NCI-H460 (cell line): ENCODE data around the gene DPYSL3. TPM values are rescaled to one million over a fixed set of nuclear protein-coding genes. Genes with fewer than 3 reads are reported as not detected.

Experiments used
- DNase-seq: peaks from one replicate; pipeline ENCODE4 v3.0.0-alpha.2; 2016; ENCODE audit warnings: low read depth; ENCODE audit errors: extremely low read depth
- total RNA-seq: library from RNA; depleted of rRNA; stranded (reverse); fragments of >200 nt; shearing (Covaris generic); gene quantifications from 2 replicates; pipeline ENCODE4 v1.2.3, GENCODE V29; 2014

Gene DPYSL3
- total RNA-seq, 1 experiment from 2014 or later: 12.4 TPM

GRCh38 chr5:147479949-147480348, 29.9 kb downstream of the DPYSL3 start:
- no peak for DNase-seq

GRCh38 chr5:147479444-147479843, 30.4 kb downstream of the DPYSL3 start:
- no peak for DNase-seq

DNA sequence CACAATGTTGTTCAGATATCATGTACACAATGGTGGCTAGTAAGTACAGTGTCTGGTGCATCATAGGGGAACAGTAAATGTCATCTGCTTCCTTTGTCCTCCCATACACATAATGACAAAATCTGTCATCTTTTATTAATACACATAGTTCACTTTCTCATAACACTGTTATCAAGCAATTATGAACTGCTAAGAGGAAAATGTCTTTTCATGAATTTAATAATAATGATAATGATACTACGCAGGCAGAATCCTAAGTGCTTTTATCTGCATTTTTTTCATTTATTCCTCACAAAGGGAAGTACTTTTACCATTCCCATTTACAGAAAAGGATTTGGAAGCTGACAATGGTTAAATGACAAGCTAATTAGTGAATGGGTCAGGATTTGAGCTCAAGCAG, 35.7 kb downstream of the DPYSL3 start:
- DNase-seq: no peak

DNA sequence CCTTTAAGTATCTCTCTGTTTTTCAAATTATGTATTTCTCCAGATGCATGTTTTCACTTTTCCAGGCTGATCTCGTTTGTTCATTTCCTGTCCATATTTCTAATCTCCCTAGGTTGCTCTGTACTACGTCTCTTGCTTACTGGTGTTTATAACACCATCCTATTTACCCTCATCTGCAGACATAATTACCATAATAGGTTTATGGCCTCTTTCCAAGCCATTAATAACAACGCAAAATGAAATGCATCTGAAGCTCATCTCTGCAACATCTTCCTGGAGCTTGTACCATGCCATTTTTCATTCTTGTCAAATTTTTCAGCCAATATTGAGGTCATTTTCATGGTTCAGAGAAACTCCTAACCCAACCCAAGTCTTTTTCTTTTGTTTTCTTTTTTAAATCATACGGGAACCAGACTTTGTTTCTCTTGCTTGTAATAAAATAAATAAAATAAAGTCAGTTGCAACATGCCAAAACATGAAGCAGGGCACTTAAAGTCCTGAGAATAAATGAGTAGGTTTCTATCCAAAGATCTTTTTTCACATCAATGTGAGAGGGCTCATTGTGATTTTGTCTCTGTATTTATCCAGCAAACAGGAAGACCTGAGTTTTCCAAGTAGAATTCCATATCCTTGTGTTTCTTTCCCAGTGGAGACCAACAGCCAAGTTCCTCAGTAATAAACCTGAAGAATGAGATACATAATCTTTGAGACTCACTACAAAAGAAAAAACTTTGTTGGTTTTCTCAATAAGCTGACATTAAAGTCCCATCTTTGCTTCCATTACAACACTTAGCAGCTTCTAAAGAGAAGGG, 37.0 kb downstream of the DPYSL3 start:
- no peak for DNase-seq

- DNase-seq: no peak
Measured at GRCh38 chr5:147467973-147468508, 41.8 kb downstream of the DPYSL3 start.

- no peak for DNase-seq
Measured at GRCh38 chr5:147466360-147466980, 43.4 kb downstream of the DPYSL3 start.

DNA sequence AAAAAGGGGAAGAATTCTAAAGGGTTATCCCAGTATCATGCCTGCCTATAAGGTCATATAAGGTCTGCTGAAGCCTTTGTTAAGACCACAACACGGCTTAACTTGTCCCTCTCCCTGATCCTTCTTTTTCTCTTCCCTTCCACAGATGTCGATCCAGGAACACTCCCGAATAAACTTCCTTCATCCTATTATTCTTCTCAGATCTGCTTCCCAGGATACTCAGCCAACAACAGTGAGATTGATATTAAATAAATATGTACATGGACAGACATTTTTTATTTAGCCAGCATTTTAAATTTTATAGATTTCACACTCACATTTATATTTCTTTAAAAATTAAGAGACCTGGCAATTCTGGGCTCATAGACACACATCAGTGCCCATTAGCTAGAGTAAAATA, 44.1 kb downstream of the DPYSL3 start:
- no peak for DNase-seq

- DNase-seq: no peak
Measured at GRCh38 chr5:147464211-147464610, 45.7 kb downstream of the DPYSL3 start.

GRCh38 chr5:147461915-147462314, 48.0 kb downstream of the DPYSL3 start:
- DNase-seq: no peak

DNA sequence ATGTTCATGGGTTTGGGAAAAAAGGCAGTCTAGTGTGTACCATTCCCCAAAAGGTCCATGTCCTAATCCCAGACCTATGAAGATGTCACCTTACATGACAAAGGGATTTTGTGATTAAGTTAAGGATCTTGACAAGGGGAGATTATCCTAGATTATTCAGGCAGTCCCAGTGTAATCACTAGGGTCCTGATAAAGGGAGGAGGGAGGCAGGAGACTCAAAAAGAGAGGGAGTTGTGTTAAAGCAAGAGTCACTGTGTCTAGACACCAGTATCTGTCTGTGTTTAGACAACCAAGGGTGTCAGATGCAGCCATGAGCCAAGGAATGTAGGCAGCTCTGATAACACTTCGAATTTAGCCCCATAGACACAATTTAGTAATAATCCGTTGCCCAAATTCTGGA, 49.5 kb downstream of the DPYSL3 start:
- no peak for DNase-seq

GRCh38 chr5:147458581-147458980, 51.3 kb downstream of the DPYSL3 start:
- DNase-seq: no peak

DNA sequence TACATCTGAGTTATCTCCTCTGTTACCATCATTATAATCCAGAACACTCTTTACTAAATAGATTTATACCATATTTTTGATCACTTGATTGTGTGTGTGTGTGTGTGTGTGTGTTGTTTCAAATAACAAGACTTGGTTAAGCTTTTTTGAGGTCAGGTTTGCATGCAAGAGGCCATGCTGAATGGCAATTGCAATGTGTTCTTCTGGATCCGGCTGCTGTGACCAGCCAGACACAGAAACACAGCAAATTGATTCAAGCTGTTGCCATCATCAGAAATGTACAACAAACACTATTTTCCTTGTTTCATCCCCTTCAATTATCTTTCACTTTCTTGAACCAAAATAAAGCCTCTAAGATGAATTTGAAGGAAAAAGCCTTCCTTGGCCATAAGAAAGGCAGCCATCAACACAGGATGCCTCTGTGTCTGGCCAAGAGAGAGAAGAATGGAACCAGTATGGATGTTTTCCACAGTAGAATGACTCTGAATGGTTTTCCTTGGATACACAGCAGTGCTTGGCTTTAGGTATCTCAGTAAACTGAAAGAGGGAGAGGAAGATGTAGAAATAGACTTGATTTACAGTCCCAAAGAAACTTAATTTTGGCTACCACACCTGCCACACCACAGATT, 53.9 kb downstream of the DPYSL3 start:
- DNase-seq: no peak

GRCh38 chr5:147454996-147455677, 54.7 kb downstream of the DPYSL3 start:
- no peak for DNase-seq

DNA sequence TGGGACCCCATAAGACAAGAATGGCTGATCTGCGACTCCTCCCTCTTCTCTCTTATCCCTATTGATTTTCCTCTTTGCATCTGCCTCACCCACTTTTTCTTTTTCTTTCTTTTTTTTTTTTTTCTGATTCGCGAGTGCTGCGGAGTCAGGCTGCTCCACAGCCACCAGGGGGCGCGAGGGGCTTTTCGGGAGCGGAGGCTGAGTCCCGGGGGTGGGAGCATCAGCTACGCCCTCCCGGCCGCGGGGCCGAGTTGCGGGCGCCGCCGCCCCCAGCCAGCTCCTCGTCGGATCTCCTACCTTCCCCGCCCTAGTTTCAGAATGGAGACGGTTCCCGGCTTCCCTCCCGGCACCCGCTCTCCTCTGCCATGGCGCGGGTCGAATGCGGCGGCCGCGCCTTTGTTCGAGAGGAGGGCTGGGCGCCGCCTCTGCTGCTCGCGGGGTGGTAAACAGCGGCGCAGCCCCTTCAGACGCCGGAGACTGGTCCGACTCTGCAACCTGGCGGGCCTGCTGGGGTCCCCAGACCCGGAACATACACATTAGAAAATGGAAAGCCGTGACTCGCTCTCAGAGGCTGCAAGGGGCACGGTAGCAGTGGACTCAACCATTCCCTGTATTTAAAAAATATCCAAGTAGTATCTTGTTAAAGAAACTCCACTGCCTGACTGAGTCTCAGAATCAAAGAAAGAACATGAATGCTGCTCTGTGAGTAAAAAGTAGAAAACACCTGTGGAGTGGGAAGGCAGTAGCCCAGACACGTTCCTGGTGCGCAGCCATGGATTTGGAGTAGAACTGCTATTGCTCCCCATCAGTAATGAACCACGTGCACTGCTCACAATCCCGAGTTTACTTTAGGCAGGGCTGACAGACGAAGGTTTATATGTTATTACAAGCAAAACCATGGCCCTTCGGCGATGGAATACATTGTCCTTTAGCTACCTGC, 55.7 kb downstream of the DPYSL3 start:
- peak; percentile 69 for DNase-seq

DNA sequence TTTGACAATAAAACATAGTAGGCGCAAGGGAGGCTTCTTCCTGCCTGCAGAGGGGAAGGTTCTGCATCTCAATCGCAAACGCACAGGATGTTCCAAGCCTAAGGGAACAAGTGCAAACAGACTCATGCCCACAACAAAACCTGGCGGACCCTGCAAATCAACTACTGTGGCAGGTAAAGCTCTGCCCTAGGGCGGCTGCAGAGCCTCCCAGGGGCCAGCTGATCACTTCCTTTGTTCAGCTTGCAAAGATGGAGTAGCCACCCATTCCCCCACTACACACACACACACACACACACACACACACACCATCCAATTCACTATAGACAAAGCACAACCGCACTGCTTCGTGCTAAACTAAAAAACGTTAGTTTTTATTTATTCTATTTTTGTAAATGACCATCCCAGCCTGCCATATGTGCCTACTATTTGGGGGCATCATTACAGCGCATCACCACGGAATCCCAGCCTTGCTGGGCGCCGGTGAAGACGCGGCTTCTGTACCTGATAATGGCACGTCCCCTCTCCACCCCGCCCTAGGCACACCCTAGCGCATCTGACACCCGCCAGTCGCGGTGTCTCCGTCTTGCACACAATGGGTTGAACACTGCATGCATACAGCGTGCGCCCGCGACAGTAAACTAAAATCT, 57.6 kb downstream of the DPYSL3 start:
- DNase-seq: no peak

- DNase-seq: no peak
Measured at GRCh38 chr5:147451193-147451592, 58.7 kb downstream of the DPYSL3 start.

- DNase-seq: no peak
Measured at GRCh38 chr5:147450606-147451005, 59.3 kb downstream of the DPYSL3 start.

- no peak for DNase-seq
Measured at GRCh38 chr5:147448766-147449165, 61.1 kb downstream of the DPYSL3 start.

- no peak for DNase-seq
Measured at GRCh38 chr5:147446523-147446922, 63.3 kb downstream of the DPYSL3 start.
